ENCODE data around the gene SACS. TPM values are rescaled to one million over a fixed set of nuclear protein-coding genes. Genes with fewer than 3 reads are reported as not detected.

Gene SACS
- total and polyA plus RNA-seq, 4 donors = 0.50 to 7.2 (median 2.9) TPM

- no peak overlapping the region for H3K27ac ChIP-seq (ENCODE audit: low read depth in 1 of 2, low read length in 2 of 2)
- TF ChIP-seq ATF3 (IDR thresholded peaks at IDR 0.05) (no peak), HNF4G (IDR thresholded peaks at IDR 0.05) (no peak), JUND (IDR thresholded peaks at IDR 0.05) (no peak), NR2F2 (IDR thresholded peaks at IDR 0.05) (no peak), FOXA1 (IDR thresholded peaks at IDR 0.05) (no peak), FOXA2 (IDR thresholded peaks at IDR 0.05) (no peak), GABPA (IDR thresholded peaks at IDR 0.05 in 1 of 2, conservative IDR thresholded peaks at IDR 0.05 in 1 of 2) (no peak), YY1 (IDR thresholded peaks at IDR 0.05) (no peak), EGR1 (IDR thresholded peaks at IDR 0.05; ENCODE audit: low read depth in 2 of 2) (no peak), RXRA (IDR thresholded peaks at IDR 0.05) (no peak), RAD21 (IDR thresholded peaks at IDR 0.05) (no peak), MAX (IDR thresholded peaks at IDR 0.05) (no peak), CTCF (IDR thresholded peaks at IDR 0.05; ENCODE audit: low read depth, low read length, missing input control) (no peak), REST (IDR thresholded peaks at IDR 0.05) (no peak), ZBTB33 (IDR thresholded peaks at IDR 0.05) (no peak), HNF4A (conservative IDR thresholded peaks at IDR 0.05) (no peak), SP1 (IDR thresholded peaks at IDR 0.05) (no peak), TAF1 (conservative IDR thresholded peaks at IDR 0.05) (no peak)
- no peaks in the 10 kb centered on the region for H3K9me3 ChIP-seq (ENCODE audit: control insufficient read depth in 4 of 4, low read length in 3 of 4)
- peaks cover 0 to 3% (median 0%) of the 10 kb centered on the region in 4 donors for H3K4me1 ChIP-seq (ENCODE audit: control insufficient read depth in 4 of 4, insufficient read depth in 4 of 4, low read length in 3 of 4)
- no peak for DNase-seq (ENCODE audit: low spot score)
- no peak overlapping the region for H3K9ac ChIP-seq (ENCODE audit: low read depth in 1 of 2, low read length in 2 of 2)
- H3K36me3 ChIP-seq (ENCODE audit: control insufficient read depth in 4 of 4, insufficient read depth in 3 of 4, low read depth in 1 of 4, low read length in 3 of 4) = no peaks in the 10 kb centered on the region
- 87% methylated on average over 4 of the region's 4 CpGs for WGBS
- H3K27me3 ChIP-seq (ENCODE audit: control insufficient read depth in 4 of 4, insufficient read depth in 4 of 4, low read length in 3 of 4) = peaks cover 0 to 4% (median 0%) of the 10 kb centered on the region in 4 donors
- no peak overlapping the region for H3K4me3 ChIP-seq (ENCODE audit: low read depth in 1 of 3, low read length in 3 of 3)
These were observed 4.4 kb upstream of the SACS start for GRCh38 chr13:23437916-23438315.

Data from liver (tissue), 9 donors.